ENCODE measurements around the gene FOXN1. TPM values are rescaled to one million over a fixed set of nuclear protein-coding genes. Genes with fewer than 3 reads are reported as not detected.
"Not testable (repeated sequence)": the region's sequence is repeated elsewhere in the genome, so short reads cannot be mapped to it uniquely, and the experiment has no call there.

Gene FOXN1
- total RNA-seq, 2 experiments from 2014 or later, result not detected

DNA sequence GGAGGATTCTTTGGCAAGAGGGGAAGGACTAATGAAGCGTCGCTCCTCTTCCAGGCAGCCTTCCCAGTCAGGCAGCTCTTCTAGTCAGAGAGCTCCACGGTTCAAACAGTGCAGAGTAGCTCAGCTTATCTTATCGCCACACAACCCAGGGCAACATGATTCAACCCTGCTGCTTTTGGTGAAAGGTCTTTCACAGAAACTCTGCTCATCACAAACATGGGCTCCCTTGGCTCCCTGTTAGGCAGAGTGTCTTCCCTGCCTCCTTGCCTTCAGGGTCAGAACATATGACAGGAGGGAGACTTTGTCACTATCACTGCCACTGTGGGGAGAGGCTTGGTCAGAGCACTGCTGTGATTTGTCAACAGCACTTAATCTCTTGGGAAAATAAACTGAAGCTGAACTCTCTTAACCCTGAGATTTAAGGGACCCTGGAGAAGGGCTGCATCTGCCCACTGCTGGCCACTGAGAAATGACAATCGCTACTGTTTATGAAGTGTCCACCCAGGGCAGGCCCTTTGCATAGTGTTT lies 39.6 kb upstream of the FOXN1 start:
- ATAC-seq (no peak), DNase-seq (no peak)
- Mint-ChIP-seq H3K4me3 (no peak overlapping the region), H3K9me3 (no peaks in the 10 kb centered on the region), H3K27me3 (peaks cover 4% of the 10 kb centered on the region), H3K27ac (no peak overlapping the region), H3K4me1 (ENCODE audit: low read depth) (peaks cover 14% of the 10 kb centered on the region), H3K36me3 (ENCODE audit: low read depth) (no peaks in the 10 kb centered on the region)
- intact Hi-C loops (cut with micrococcal nuclease), result no loop called here
- TF ChIP-seq, protein P1, sequence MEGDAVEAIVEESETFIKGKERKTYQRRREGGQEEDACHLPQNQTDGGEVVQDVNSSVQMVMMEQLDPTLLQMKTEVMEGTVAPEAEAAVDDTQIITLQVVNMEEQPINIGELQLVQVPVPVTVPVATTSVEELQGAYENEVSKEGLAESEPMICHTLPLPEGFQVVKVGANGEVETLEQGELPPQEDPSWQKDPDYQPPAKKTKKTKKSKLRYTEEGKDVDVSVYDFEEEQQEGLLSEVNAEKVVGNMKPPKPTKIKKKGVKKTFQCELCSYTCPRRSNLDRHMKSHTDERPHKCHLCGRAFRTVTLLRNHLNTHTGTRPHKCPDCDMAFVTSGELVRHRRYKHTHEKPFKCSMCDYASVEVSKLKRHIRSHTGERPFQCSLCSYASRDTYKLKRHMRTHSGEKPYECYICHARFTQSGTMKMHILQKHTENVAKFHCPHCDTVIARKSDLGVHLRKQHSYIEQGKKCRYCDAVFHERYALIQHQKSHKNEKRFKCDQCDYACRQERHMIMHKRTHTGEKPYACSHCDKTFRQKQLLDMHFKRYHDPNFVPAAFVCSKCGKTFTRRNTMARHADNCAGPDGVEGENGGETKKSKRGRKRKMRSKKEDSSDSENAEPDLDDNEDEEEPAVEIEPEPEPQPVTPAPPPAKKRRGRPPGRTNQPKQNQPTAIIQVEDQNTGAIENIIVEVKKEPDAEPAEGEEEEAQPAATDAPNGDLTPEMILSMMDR (IDR thresholded peaks at IDR 0.05), result no peak
- ChIA-PET CTCF (interaction anchor here (1.7 kb wide), 1 partner anchor 50 kb away, joined by 8 read pairs; no protein-coding TSS in a partner anchor), POLR2A (interaction anchor here (1.0 kb wide), 1 partner anchor 78 kb away, joined by 4 read pairs; no protein-coding TSS in a partner anchor)

DNA sequence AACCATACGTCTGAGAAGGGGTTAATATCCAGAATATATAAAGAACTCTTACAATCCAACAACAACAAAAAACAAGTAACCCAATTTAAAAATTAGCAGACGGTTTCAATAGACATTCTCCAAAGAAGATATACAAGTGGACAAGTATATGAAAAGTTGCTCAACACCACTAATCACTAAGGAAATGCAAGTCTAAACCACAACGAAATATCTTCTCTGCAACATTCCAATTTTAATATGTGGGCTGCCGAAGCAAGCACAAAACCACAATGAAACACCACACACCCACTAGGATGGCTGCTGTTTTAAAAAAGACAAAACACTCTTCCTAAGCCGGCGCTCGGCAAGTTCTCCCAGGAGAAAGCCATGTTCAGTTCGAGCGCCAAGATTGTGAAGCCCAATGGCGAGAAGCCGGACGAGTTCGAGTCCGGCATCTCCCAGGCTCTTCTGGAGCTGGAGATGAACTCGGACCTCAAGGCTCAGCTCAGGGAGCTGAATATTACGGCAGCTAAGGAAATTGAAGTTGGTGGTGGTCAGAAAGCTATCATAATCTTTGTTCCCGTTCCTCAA lies 38.6 kb upstream of the FOXN1 start:
- Mint-ChIP-seq H3K4me3 (no peak overlapping the region), H3K36me3 (ENCODE audit: low read depth) (no peaks in the 10 kb centered on the region), H3K4me1 (ENCODE audit: low read depth) (peaks cover 14% of the 10 kb centered on the region), H3K27me3 (peaks cover 4% of the 10 kb centered on the region), H3K27ac (no peak overlapping the region), H3K9me3 (no peaks in the 10 kb centered on the region)
- intact Hi-C loops (cut with micrococcal nuclease), result no loop called here
- CTCF ChIA-PET, result interaction anchor here (1.7 kb wide), 1 partner anchor 51 kb away, joined by 8 read pairs; no protein-coding TSS in a partner anchor
- POLR2A ChIA-PET, result interaction anchor here (0.6 kb wide), 1 partner anchor 792 kb away, joined by 3 read pairs; no protein-coding TSS in a partner anchor
- TF ChIP-seq, protein P1 (IDR thresholded peaks at IDR 0.05), result no peak
- DNase-seq (no peak), ATAC-seq (no peak)

DNA sequence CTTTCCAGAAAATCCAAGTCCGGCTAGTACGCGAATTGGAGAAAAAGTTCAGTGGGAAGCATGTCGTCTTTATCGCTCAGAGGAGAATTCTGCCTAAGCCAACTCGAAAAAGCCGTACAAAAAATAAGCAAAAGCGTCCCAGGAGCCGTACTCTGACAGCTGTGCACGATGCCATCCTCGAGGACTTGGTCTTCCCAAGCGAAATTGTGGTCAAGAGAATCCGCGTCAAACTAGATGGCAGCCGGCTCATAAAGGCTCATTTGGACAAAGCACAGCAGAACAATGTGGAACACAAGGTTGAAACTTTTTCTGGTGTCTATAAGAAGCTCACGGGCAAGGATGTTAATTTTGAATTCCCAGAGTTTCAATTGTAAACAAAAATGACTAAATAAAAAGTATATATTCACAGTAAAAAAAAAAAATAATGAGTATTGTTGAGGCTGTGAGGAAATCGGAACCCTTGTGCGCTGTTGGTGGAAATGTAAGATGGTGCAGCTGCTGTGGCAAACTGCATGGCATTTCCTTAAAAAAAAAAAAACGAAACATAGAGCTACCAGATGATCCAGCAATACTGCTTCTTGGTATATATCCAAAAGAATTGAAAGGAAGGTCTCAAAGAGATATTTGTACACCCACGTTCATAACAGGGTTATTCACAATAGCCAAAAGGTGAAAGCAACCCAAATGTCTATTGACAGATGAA lies 38.0 kb upstream of the FOXN1 start:
- H3K36me3 Mint-ChIP-seq (ENCODE audit: low read depth); CTCF ChIA-PET; intact Hi-C loops (cut with micrococcal nuclease); H3K4me3 Mint-ChIP-seq; H3K27me3 Mint-ChIP-seq; H3K9me3 Mint-ChIP-seq; DNase-seq; H3K27ac Mint-ChIP-seq; ATAC-seq: not testable (repeated sequence)
- POLR2A ChIA-PET, result interaction anchor here (0.6 kb wide), 1 partner anchor 792 kb away, joined by 3 read pairs; no protein-coding TSS in a partner anchor
- H3K4me1 Mint-ChIP-seq (ENCODE audit: low read depth), result peaks cover 14% of the 10 kb centered on the region

DNA sequence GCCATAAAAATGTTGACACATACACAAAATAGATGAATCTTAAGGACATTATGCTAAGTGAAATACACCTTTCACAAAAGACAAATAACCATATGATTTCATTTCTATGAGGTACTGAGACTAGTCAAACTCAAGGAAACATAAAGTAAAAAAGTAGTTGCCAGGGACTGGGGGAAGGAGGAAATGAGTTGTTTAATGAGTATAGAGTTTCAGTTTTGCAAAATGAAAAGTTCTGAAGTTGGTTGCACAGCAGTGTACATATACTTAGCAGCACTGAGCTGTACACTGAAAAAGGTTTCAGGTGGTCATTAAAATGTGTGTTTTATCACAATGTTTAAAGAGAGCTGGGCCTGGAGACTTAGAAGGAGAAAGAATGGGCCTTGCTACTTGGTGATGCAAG lies 37.4 kb upstream of the FOXN1 start:
- H3K9me3 Mint-ChIP-seq, result no peaks in the 10 kb centered on the region

DNA sequence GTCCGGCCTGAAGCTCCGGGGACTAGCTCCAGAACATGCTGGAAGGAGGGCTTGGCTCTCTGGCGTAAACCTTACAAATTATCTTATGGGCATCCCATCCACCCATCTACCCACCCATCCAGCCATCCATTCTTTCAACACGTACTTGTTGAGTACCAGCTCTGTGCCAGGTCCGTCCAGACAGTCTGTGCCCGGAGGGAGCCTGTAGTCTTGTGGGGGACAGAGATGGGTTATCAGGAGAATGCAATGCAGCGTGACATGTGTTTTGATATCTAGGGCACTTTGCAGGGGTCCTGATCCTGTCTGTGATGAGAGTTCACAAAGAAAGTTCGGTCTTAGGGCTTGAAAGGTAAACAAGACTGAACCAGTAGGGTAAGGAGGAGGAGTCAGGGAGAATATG lies 36.8 kb upstream of the FOXN1 start:
- CTCF ChIA-PET, result no interaction called here
- POLR2A ChIA-PET, result no interaction called here
- ATAC-seq, result no peak
- H3K4me3 Mint-ChIP-seq, result no peak overlapping the region
- H3K27me3 Mint-ChIP-seq, result peaks cover 3% of the 10 kb centered on the region
- no peaks in the 10 kb centered on the region for H3K9me3 Mint-ChIP-seq
- H3K4me1 Mint-ChIP-seq (ENCODE audit: low read depth), result peaks cover 14% of the 10 kb centered on the region
- no peak for DNase-seq
- no peaks in the 10 kb centered on the region for H3K36me3 Mint-ChIP-seq (ENCODE audit: low read depth)
- TF ChIP-seq, protein P1 (IDR thresholded peaks at IDR 0.05), result no peak
- no peak overlapping the region for H3K27ac Mint-ChIP-seq
- intact Hi-C loops (cut with micrococcal nuclease), result no loop called here

More for the DNA sequence above, 37.4 kb upstream of the FOXN1 start:
- Mint-ChIP-seq H3K27me3 (peaks cover 4% of the 10 kb centered on the region), H3K27ac (no peak overlapping the region), H3K36me3 (ENCODE audit: low read depth) (no peaks in the 10 kb centered on the region), H3K4me1 (ENCODE audit: low read depth) (peaks cover 14% of the 10 kb centered on the region), H3K4me3 (no peak overlapping the region)
- ATAC-seq (peak; percentile 74), DNase-seq (no peak)
- intact Hi-C loops (cut with micrococcal nuclease), result no loop called here
- CTCF ChIA-PET, result no interaction called here
- TF ChIP-seq, protein P1 (IDR thresholded peaks at IDR 0.05), result no peak
- POLR2A ChIA-PET, result no interaction called here

All from activated CD8-positive, alpha-beta T cell treated with anti-CD3 and anti-CD28 coated beads for 36 hours (primary cell).